ENCODE data around the gene FAM107B.
"Not testable (repeated sequence)": the region's sequence is repeated elsewhere in the genome, so short reads cannot be mapped to it uniquely, and the experiment has no call there.

FAM107B gene

DNA sequence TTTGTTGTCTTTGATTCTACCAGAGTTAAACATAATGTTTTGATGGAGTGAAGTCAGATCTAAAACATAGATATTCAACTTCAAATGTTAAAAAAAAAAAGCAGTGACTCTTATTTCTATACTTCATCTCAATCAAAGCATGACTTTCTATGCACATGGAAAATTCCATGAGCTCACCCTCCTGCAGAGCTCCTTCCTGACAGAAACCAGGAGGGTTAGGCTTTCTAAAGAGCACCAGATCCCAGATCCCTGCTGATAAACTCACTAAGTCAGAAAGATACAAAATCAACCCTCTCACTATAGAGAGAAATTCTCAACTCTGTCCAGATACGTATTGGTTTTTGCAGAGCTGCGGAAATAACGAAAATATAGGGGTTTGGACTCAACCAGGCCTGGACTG lies 122.6 kb downstream of the FAM107B start:
- TF ChIP-seq ZFX (IDR thresholded peaks at IDR 0.05) (no peak), CTCF (conservative IDR thresholded peaks at IDR 0.05) (no peak)

GRCh38 chr10:14649739-14650138 lies 125.0 kb downstream of the FAM107B start:
- TF ChIP-seq ZFX (IDR thresholded peaks at IDR 0.05) (no peak), CTCF (conservative IDR thresholded peaks at IDR 0.05) (no peak)
- H3K27ac ChIP-seq: no peak overlapping the region

More for the DNA sequence above, 122.6 kb downstream of the FAM107B start:
- H3K27ac ChIP-seq: no peak overlapping the region

- H3K27ac ChIP-seq: no peak overlapping the region
Measured at GRCh38 chr10:14648946-14649345, 125.8 kb downstream of the FAM107B start.

GRCh38 chr10:14648005-14648765 lies 126.5 kb downstream of the FAM107B start:
- H3K27ac ChIP-seq: no peak overlapping the region
- TF ChIP-seq ZFX (IDR thresholded peaks at IDR 0.05): no peak
- TF ChIP-seq CTCF (conservative IDR thresholded peaks at IDR 0.05): no peak

More at GRCh38 chr10:14648946-14649345, 125.8 kb downstream of the FAM107B start:
- TF ChIP-seq CTCF (conservative IDR thresholded peaks at IDR 0.05): no peak

DNA sequence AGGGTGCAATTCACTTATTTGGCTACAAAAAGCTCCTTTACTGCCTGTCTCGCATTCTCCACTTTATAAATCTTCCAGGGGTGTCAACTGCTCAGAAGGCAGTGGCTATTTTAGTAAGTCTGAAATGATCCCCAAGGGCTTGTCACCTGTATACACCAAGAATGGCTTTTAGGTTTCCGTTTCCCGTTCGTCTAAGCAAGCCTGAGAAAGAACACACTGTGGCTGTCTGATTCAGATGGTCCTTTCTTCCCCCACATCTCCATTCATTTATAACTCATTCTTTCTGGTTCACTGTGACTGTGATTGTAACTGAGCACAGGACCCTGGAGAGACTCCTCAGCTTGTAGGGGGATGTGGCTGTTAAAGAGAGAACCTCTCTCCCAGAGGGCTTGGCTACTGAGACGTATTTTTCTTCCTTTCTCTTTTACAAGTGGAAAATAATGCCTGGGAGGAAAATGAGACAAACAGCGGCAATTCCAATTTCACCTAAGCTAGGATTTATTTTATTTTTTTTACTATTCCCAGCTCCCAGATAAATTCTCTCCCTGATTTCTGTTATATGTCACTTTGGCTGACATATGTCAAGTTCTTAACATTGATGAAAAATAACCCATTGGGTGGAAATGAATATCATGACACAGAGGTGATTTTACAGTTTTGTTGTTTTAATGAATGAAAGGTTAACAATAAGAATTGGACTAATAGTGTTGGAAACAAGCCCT lies 129.3 kb downstream of the FAM107B start:
- no peak overlapping the region for H3K27ac ChIP-seq
- TF ChIP-seq ZFX (IDR thresholded peaks at IDR 0.05): no peak
- TF ChIP-seq CTCF (conservative IDR thresholded peaks at IDR 0.05): no peak

GRCh38 chr10:14639637-14640036 lies 135.1 kb downstream of the FAM107B start:
- no peak overlapping the region for H3K27ac ChIP-seq
- TF ChIP-seq ZFX (IDR thresholded peaks at IDR 0.05) (no peak), CTCF (conservative IDR thresholded peaks at IDR 0.05) (no peak)

DNA sequence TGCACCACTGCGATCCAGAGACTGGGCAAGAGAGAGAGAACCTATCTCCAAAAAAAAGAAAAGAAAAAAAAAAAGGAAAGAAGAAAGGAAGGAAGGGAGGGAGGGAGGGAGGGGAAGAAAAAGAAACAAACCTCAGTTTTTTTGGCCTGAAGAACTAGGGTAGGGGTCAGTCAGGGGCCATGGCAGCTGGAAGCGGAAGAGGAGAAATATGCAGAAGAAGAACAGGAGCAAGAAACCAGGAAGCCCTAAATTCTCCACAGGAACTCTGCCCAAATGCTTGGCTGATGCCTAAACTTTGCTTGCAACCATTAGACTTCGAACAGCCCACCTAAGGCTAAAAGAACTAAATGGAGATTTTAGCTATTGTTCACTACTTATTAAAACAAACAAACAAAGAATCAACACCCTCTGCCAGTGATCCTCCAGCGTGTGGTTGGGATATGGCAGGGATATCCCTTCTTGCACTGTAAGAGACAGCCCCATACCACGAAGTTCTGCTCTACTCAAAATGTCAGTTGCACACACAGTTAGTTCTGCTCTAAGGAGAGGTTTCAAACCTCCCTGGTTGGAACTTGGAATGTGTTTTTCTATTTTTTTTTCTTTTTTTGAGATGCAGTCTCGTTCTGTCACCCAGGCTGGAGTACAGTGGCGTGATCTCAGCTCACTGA lies 139.5 kb downstream of the FAM107B start:
- TF ChIP-seq CTCF (conservative IDR thresholded peaks at IDR 0.05) (no peak), ZFX (IDR thresholded peaks at IDR 0.05) (no peak)
- no peak overlapping the region for H3K27ac ChIP-seq

GRCh38 chr10:14634572-14634971 lies 140.1 kb downstream of the FAM107B start:
- H3K27ac ChIP-seq: not testable (repeated sequence)
